Lower leg skin (tissue), 4 donors: ENCODE measurements around the gene AFTPH. TPM values are rescaled to one million over a fixed set of nuclear protein-coding genes. Genes with fewer than 3 reads are reported as not detected.

Source experiments
- DNase-seq, 2 donors: peaks; one replicate each; pipeline ENCODE4 v3.0.0-alpha.2; 2019; ENCODE audit warnings: low spot score in 2 of 2
- H3K4me3 ChIP-seq: fragments of 200-600 bp; sonication (generic); 2 replicates; pipeline ENCODE4 v1.5.1; 2017; ENCODE audit warnings: mild to moderate bottlenecking, low read depth; ENCODE audit not compliant: poor library complexity, severe bottlenecking
- POLR2A ChIP-seq, 2 donors: fragments of 450-650 bp; IDR thresholded peaks; one replicate each; pipeline ENCODE4 v1.6.1; 2016 to 2017; ENCODE audit warnings: antibody characterized with exemption in 2 of 2, mild to moderate bottlenecking in 1 of 2, moderate library complexity in 1 of 2
- WGBS, 2 donors: methylation state at CpG; one replicate each; pipeline ENCODE4 v1.1.5; 2018; 5-methylcytosine and 5-hydroxymethylcytosine counted together
- intact Hi-C: fragments of 100-400 bp; cut with DNase I; formaldehyde crosslinking; loops from one replicate; pipeline ENCODE4 v1.15.0; 2023; ENCODE audit warnings: low total_unique reads
- total RNA-seq, 4 donors: library from RNA; depleted of rRNA; stranded (reverse); fragments of >200 nt; gene quantifications; one replicate each; pipeline ENCODE4 v1.1.0, GENCODE V29; 2016
- TF ChIP-seq, protein P1 (sequence below), 3 donors: fragments of 450-650 bp; IDR thresholded peaks; one replicate each; pipeline ENCODE4 v1.5.1; 2016; ENCODE audit warnings: antibody characterized with exemption in 3 of 3, mild to moderate bottlenecking in 3 of 3, moderate library complexity in 2 of 3

Gene AFTPH
- total RNA-seq, 4 donors from 2014 or later, result 46.4 to 53.8 (median 49.6) TPM

DNA sequence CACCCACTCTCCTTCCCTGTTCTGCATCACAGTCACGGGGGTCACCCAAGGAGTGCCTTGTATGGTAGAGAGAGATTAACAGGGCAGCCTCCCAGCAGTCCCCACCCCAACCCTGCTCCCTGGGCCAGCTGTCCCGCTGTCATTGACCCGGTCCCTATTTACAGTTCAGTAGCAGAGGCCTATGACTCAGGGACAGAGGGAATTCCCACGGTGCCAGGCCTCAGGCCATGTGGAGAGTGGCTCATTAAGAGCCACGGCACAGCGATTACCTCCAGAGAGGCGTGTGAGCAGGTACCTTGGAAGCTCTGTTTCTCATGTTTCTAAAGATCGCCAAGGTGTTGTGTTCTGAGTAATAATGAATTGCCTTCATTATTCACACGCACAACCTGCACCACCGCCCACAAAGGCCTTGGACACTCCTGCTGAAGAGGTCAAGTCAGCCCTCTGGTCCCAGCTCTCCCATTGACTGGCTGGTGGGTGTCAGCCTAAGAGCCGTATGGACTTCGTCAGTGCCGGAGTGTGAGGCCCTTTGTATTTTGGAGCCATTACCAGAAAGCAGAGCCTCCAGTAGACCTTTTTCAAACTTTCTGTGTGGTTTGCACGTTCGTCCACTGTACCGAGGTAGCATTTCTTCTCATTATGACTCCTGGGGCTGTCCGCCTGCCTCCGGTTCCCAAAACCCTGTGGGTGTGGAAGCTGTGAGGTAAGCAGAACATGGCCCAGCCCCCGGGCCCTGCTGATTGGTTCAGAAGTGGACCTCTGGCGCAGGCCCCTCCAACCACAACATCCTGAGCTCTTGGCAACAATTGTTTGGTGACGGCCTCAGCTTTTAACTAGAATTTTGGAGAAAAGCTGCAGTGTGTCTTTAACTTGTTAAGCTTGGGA lies 82.6 kb downstream of the AFTPH start:
- 23 to 29% methylated on average over 21 of the region's 21 CpGs for WGBS, 2 donors
- H3K4me3 ChIP-seq, result no peak overlapping the region
- intact Hi-C loops, result no loop called here
- TF ChIP-seq, protein P1, sequence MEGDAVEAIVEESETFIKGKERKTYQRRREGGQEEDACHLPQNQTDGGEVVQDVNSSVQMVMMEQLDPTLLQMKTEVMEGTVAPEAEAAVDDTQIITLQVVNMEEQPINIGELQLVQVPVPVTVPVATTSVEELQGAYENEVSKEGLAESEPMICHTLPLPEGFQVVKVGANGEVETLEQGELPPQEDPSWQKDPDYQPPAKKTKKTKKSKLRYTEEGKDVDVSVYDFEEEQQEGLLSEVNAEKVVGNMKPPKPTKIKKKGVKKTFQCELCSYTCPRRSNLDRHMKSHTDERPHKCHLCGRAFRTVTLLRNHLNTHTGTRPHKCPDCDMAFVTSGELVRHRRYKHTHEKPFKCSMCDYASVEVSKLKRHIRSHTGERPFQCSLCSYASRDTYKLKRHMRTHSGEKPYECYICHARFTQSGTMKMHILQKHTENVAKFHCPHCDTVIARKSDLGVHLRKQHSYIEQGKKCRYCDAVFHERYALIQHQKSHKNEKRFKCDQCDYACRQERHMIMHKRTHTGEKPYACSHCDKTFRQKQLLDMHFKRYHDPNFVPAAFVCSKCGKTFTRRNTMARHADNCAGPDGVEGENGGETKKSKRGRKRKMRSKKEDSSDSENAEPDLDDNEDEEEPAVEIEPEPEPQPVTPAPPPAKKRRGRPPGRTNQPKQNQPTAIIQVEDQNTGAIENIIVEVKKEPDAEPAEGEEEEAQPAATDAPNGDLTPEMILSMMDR (IDR thresholded peaks at IDR 0.05), result no peak
- TF ChIP-seq POLR2A (IDR thresholded peaks at IDR 0.05), result no peak
- peak; percentile 94 to 98 for DNase-seq

DNA sequence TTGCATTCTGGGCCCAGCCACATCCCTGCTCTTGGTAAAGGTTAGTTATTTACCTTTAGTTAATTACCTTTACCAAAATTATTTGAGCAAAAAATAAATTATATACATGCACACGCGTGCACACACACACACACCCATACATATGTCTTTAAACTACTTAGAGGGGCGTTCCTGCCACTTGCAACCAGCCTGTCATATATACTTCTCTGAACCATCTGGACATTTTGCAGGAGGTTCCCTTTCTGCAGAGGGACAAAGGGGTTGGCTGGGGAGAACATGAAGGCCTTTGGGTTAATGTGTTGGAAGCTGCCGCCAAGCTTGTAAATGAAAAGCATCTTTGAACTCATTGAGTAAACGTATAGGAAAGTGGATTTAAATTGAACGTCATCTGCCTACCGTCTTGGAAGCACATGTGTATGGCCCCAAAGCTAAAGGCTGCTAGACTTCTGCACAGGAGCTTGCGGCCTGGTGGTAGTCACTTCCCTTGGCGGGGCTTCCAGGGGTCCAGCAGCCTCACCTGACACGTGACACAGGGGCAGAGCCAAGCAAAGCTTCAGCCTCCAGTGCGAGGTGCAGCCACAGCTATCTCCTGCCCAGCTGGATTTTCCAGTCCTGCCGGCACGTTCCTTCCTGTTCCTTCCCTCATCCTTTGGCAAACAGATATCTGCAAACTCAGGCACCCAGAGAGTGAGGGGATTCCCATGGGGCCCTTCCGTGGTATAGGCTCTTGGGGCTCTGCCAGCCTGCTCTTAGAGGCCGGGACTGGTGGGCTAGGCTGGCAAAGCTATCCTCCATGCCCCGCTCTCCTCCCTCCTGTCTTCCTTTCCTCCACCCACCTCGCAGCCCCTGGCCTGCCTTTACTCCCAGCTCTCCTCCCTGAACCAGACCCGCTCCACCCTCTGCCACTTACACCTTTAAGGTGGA lies 83.5 kb downstream of the AFTPH start:
- intact Hi-C loops, result no loop called here
- H3K4me3 ChIP-seq, result no peak overlapping the region
- TF ChIP-seq, protein P1 (IDR thresholded peaks at IDR 0.05), result no peak

DNA sequence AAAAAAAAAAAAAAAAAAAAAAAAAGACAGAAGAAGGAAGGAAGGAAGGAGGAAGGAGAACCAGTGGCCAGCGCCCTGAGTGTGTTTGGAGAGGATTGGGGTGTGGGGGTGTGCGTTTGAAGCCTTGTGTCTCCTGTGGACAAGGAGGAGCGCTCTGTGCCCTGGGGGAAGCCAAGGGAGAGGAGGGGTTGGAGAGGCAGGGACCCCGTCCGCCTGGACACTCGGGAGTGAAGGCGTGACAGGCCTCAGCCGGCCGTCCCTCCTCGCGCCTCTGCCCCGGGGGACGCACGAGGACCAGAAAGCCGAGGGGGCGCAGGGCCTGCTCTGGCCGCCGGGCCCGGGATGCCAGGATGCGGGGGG lies 84.7 kb downstream of the AFTPH start:
- DNase-seq, result peak; percentile 41 to 88
- intact Hi-C loops, result no loop called here
- no peak for TF ChIP-seq POLR2A (IDR thresholded peaks at IDR 0.05)
- TF ChIP-seq, protein P1 (IDR thresholded peaks at IDR 0.05), result no peak
- H3K4me3 ChIP-seq, result peak overlapping the region; percentile 16
- WGBS, 2 donors, result 9 to 33% methylated on average over 12 to 20 of the region's 20 CpGs

More for the DNA sequence above, 83.5 kb downstream of the AFTPH start:
- WGBS, 2 donors, result 39 to 49% methylated on average over 18 of the region's 18 CpGs
- DNase-seq, result peak; percentile 77 to 89

DNA sequence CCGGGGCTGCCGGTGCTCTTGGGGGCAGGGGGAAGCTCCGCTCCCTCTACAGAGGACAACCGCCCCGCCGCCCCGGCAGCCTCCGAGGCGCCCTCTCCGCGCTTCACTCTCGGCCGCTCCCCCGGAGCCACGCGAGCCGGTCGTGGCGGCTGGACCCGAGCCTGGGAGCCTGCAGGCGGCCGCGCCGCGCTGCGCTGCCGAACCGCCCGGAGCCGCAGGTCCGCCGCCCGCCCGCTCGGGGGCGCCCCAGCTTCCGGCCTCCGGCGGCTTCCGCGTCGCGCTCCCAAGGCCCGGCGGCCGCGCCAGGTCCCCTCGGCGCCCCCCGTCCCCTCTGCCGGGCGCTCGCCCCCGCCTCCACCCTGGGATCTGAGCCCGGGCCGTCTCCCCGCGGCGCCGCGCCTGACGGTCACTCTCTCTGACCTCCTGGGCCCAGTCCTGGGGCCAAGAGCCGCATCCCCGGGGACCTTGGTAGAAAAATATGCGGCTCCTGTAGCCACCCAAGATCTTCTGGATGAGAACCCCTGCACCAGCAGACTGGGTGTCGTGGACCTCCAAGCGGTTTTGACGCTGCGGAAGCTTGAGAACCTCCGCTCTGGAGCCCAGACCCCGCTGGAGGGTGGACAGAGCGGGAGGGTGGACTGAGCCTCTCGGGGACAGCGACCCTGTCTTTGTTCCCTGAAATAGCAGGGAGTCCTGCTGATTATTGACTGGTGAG lies 85.3 kb downstream of the AFTPH start:
- H3K4me3 ChIP-seq, result peak overlapping the region; percentile 16
- intact Hi-C loops, result no loop called here
- TF ChIP-seq POLR2A (IDR thresholded peaks at IDR 0.05), result no peak
- TF ChIP-seq, protein P1 (IDR thresholded peaks at IDR 0.05), result no peak
- WGBS, 2 donors, result 32 to 76% methylated on average over 8 to 23 of the region's 74 CpGs
- DNase-seq, result peak in 1 of 2 donors; percentile 19

DNA sequence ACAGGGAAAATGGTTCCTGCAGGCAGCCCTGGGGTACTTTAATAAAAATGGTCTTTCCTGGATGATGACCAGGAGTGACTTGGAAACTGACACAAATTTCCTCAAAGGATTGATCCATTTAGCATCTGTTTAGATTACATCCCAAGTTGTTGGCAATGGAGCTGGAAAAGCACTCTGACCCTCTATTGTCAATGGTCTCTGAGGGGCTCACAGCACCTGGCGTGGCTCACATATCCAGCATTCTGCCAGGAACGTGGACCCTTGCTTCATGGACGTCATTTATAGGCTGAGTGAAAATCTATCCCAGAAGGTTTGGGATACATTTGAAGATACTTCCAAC lies 85.8 kb downstream of the AFTPH start:
- 73 to 81% methylated on average over 3 of the region's 3 CpGs for whole genome bisulfite sequencing, 2 donors
- peak in 1 of 2 donors; percentile 11 for DNase-seq

More for the DNA sequence above, 85.8 kb downstream of the AFTPH start:
- intact Hi-C loops, result no loop called here
- H3K4me3 ChIP-seq, result no peak overlapping the region
- no peak for TF ChIP-seq POLR2A (IDR thresholded peaks at IDR 0.05)
- TF ChIP-seq, protein P1 (IDR thresholded peaks at IDR 0.05), result no peak
